ENCODE results near the gene CAPN1. TPM values are rescaled to one million over a fixed set of nuclear protein-coding genes. Genes with fewer than 3 reads are reported as not detected.

The CAPN1 gene
- total and polyA plus RNA-seq, 2 of the 4 experiments (the other 2 are of a cell fraction), result 110 to 182 TPM

GRCh38 chr11:65165410-65166317, 16.1 kb upstream of the CAPN1 start:
- TF ChIP-seq MXI1 (IDR thresholded peaks at IDR 0.05; ENCODE audit: borderline replicate concordance, low read depth, low read length) (no peak), ELK1 (IDR thresholded peaks at IDR 0.05; ENCODE audit: borderline replicate concordance, low read depth, low read length) (no peak), SMC3 (IDR thresholded peaks at IDR 0.05; ENCODE audit: low read depth, low read length) (no peak)
- Histone ChIP-seq H2BK20ac (ENCODE audit: low read depth, low read length) (peak overlapping the region; percentile 34), H3K14ac (replicated peaks; ENCODE audit: low read depth, low read length) (peak overlapping the region; percentile 77), H2BK120ac (ENCODE audit: low read depth, low read length) (peak overlapping the region; percentile 35; the same call in 1 of the 2 replicates), H3K56ac (ENCODE audit: extremely low read depth, insufficient read depth, low read length) (no peak overlapping the region; the same call in 1 of the 2 replicates), H3K27me3 (ENCODE audit: control insufficient read depth, insufficient read depth, low read length) (no peaks in the 10 kb centered on the region), H3K4me3 (ENCODE audit: insufficient read depth, low read depth, low read length) (no peak overlapping the region), H3K9ac (ENCODE audit: low read depth, low read length) (peak overlapping the region; percentile 53), H3K79me1 (ENCODE audit: low read depth in 1 of 2, low read length in 2 of 2) (no peaks in the 10 kb centered on the region), H3K4ac (ENCODE audit: low read depth, low read length) (peak overlapping the region; percentile 78), H2AK5ac (ENCODE audit: low read depth, low read length) (no peak overlapping the region), H3K18ac (ENCODE audit: low read depth, low read length) (peak overlapping the region; percentile 11; the same call in 1 of the 2 replicates), H3K9me1 (ENCODE audit: insufficient read depth, low read length) (peaks cover 10% of the 10 kb centered on the region; the same call in 1 of the 2 replicates), H2AFZ (replicated peaks; ENCODE audit: low read length, poor library complexity) (peak overlapping the region; percentile 95), H3K27ac (ENCODE audit: insufficient read depth, low read length) (no peak overlapping the region), H2BK5ac (ENCODE audit: low read depth, low read length, poor library complexity, severe bottlenecking) (no peak overlapping the region), H4K8ac (ENCODE audit: low read depth in 2 of 2, low read length in 2 of 2) (peak overlapping the region; percentile 91 to 93), H2BK15ac (ENCODE audit: low read depth, low read length) (no peak overlapping the region; the same call in 2 of the 3 replicates), H4K20me1 (ENCODE audit: insufficient read depth, low read length) (no peaks in the 10 kb centered on the region), H3K4me1 (ENCODE audit: control insufficient read depth, insufficient read depth, low read length) (peaks cover 10% of the 10 kb centered on the region), H4K91ac (ENCODE audit: insufficient read depth, low read depth, low read length) (peak overlapping the region; percentile 25; the same call in 1 of the 2 replicates), H3K9me3 (ENCODE audit: control insufficient read depth, insufficient read depth, low read length) (no peaks in the 10 kb centered on the region), H3K23ac (ENCODE audit: low read depth, low read length) (peak overlapping the region; percentile 44; the same call in 1 of the 2 replicates), H2AK9ac (replicated peaks; ENCODE audit: low read depth, low read length, poor library complexity) (no peak overlapping the region), H4K5ac (ENCODE audit: low read depth, low read length) (peak overlapping the region; percentile 98), H3K36me3 (ENCODE audit: control insufficient read depth, insufficient read depth, low read length) (no peaks in the 10 kb centered on the region), H3K4me2 (ENCODE audit: low read depth, low read length) (peak overlapping the region; percentile 75)
- no TSS peak for BruUV-seq (replicated peaks)
- POLR2A ChIA-PET (ENCODE audit: unreplicated experiment), result no interaction called here
- CTCF ChIA-PET, result interaction anchor here (1.0 kb wide), 1 partner anchor 13 kb away, joined by 3 read pairs; no protein-coding TSS in a partner anchor
- in situ Hi-C loops (cut with MboI; ENCODE audit: low sequenced_read_pairs) (no loop called here), dilution Hi-C loops (cut with HindIII; ENCODE audit: low sequenced_read_pairs, unreplicated experiment) (no loop called here), intact Hi-C loops (cut with micrococcal nuclease) (no loop called here)
- ATAC-seq (ENCODE audit: low read depth), result no peak; the same call in 1 of the 2 replicates
- WGBS, 2 experiments (ENCODE audit: extremely low coverage in 2 of 2, insufficient read length in 1 of 2), result 9% methylated on average over 6 of the region's 31 CpGs; no CpG with 5 or more reads in 1 of the 2 experiments
- no peak for DNase-seq
